Thyroid gland (tissue), 4 donors: ENCODE measurements around the gene IRAK2. TPM values are rescaled to one million over a fixed set of nuclear protein-coding genes. Genes with fewer than 3 reads are reported as not detected.
"Not testable (repeated sequence)": the region's sequence is repeated elsewhere in the genome, so short reads cannot be mapped to it uniquely, and the experiment has no call there.

Source experiments
- DNase-seq, 2 donors: peaks; one replicate each; pipeline ENCODE4 v3.0.0-alpha.2; 2019
- H3K27ac ChIP-seq, 3 donors: fragments of 200-600 bp; sonication (generic); 1 replicate in 2 of 3; 2 replicates in 1 of 3; pipeline ENCODE4 v1.5.1; 2016 to 2019; ENCODE audit warnings: mild to moderate bottlenecking in 1 of 3, moderate library complexity in 1 of 3
- H3K27me3 ChIP-seq: fragments of 200-600 bp; sonication (generic); one replicate; pipeline ENCODE4 v1.5.1; 2019
- H3K36me3 ChIP-seq, 2 donors: fragments of 200-600 bp; sonication (generic); one replicate each; pipeline ENCODE4 v1.5.1; 2016 to 2019
- H3K4me1 ChIP-seq, 2 donors: fragments of 200-600 bp; sonication (generic); one replicate each; pipeline ENCODE4 v1.5.1; 2017 to 2019
- H3K4me3 ChIP-seq, 3 donors: fragments of 200-600 bp; sonication (generic); replicated peaks in 1 of 3; 1 replicate in 2 of 3; 2 replicates in 1 of 3; pipeline ENCODE4 v1.5.1; 2016; ENCODE audit warnings: mild to moderate bottlenecking in 1 of 3
- H3K9me3 ChIP-seq: fragments of 200-600 bp; sonication (generic); one replicate; pipeline ENCODE4 v1.5.1; 2017
- POLR2A ChIP-seq, 2 donors: fragments of 450-650 bp; IDR thresholded peaks; one replicate each; pipeline ENCODE4 v1.6.1; 2017; ENCODE audit warnings: antibody characterized with exemption in 2 of 2, mild to moderate bottlenecking in 2 of 2, moderate library complexity in 1 of 2
- WGBS, 2 donors: methylation state at CpG; one replicate each; pipeline ENCODE4 v1.1.5; 2017; 5-methylcytosine and 5-hydroxymethylcytosine counted together
- intact Hi-C: fragments of 100-400 bp; cut with DNase I; formaldehyde crosslinking; loops from one replicate; pipeline ENCODE4 v1.15.1; 2023
- total RNA-seq, 4 donors: library from RNA; depleted of rRNA; stranded (reverse); fragments of >200 nt; gene quantifications; one replicate each; pipeline ENCODE4 v1.2.3, GENCODE V29; 2016
- TF ChIP-seq, protein P1 (sequence below), 6 experiments: fragments of 200-600 bp in 3 of 6; fragments of 450-650 bp in 3 of 6; sonication (generic) in 3 of 6; IDR thresholded peaks; one replicate each; pipeline ENCODE4 v1.5.1; 2016 to 2019; ENCODE audit warnings: antibody characterized with exemption in 6 of 6, mild to moderate bottlenecking in 2 of 6, inconsistent platforms in 1 of 6, moderate library complexity in 1 of 6

Gene IRAK2
- total RNA-seq, 4 donors from 2014 or later, result 5.0 to 9.1 (median 7.4) TPM

DNA sequence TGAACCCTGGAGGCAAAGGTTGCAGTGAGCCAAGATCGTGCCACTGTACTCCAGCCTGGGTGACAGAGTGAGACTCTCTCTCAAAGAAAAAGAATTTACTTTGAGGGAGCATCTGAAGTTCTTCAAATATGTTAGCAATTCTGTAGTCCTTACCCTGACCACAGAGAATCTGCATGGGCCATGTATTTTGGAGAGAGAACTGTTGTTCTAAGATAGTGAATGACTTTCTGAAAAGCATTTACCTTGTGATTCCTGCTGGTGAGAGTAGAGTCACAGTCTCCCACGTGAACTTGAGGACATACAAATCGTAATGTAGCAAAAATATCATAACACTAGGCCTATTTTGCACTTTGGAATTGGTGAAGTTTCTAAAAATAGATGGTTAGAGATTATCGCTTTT lies 45.3 kb upstream of the IRAK2 start:
- DNase-seq, result no peak
- TF ChIP-seq, protein P1, sequence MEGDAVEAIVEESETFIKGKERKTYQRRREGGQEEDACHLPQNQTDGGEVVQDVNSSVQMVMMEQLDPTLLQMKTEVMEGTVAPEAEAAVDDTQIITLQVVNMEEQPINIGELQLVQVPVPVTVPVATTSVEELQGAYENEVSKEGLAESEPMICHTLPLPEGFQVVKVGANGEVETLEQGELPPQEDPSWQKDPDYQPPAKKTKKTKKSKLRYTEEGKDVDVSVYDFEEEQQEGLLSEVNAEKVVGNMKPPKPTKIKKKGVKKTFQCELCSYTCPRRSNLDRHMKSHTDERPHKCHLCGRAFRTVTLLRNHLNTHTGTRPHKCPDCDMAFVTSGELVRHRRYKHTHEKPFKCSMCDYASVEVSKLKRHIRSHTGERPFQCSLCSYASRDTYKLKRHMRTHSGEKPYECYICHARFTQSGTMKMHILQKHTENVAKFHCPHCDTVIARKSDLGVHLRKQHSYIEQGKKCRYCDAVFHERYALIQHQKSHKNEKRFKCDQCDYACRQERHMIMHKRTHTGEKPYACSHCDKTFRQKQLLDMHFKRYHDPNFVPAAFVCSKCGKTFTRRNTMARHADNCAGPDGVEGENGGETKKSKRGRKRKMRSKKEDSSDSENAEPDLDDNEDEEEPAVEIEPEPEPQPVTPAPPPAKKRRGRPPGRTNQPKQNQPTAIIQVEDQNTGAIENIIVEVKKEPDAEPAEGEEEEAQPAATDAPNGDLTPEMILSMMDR (IDR thresholded peaks at IDR 0.05), result no peak
- no peak for TF ChIP-seq POLR2A (IDR thresholded peaks at IDR 0.05)
- intact Hi-C loops, result loop anchor here (10.0 kb wide), 2 partner anchors 95 to 105 kb away; partner anchors contain the start of gene FANCD2
- Histone ChIP-seq H3K9me3 (no peaks in the 10 kb centered on the region), H3K27ac (no peak overlapping the region), H3K4me1 (peaks cover 9 to 11% of the 10 kb centered on the region in 2 donors), H3K4me3 (no peak overlapping the region), H3K27me3 (no peaks in the 10 kb centered on the region), H3K36me3 (no peaks in the 10 kb centered on the region)
- 77 to 88% methylated on average over 4 of the region's 4 CpGs for WGBS, 2 donors

DNA sequence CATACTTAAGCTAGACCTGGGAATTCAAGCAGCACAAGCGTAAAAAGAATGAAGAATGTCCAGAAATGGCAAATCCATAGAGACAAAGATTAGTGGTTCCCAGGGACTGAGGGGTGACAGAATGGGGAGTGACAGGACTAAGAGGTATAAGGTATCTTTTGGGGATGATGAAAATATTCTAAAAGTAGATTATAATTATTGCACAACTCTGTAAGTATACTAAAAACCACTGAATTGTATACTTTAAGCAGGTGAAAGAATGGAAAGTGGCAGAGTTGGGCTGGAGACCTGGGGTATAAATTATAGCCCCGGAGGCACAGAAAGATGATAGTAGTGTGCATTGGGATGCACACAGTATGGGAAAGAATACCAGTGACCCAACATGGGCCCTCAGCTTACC lies 43.7 kb upstream of the IRAK2 start:
- 94 to 100% methylated on average over 2 of the region's 2 CpGs for WGBS, 2 donors
- H3K4me1 ChIP-seq, result peaks cover 9 to 18% of the 10 kb centered on the region in 2 donors
- H3K27me3 ChIP-seq, result no peaks in the 10 kb centered on the region
- DNase-seq, result no peak
- TF ChIP-seq, protein P1 (IDR thresholded peaks at IDR 0.05), result no peak
- TF ChIP-seq POLR2A (IDR thresholded peaks at IDR 0.05), result no peak
- H3K4me3 ChIP-seq, result no peak overlapping the region
- intact Hi-C loops, result no loop called here
- no peak overlapping the region for H3K27ac ChIP-seq
- no peaks in the 10 kb centered on the region for H3K9me3 ChIP-seq
- H3K36me3 ChIP-seq, result peaks cover 0 to 6% of the 10 kb centered on the region in 2 donors

DNA sequence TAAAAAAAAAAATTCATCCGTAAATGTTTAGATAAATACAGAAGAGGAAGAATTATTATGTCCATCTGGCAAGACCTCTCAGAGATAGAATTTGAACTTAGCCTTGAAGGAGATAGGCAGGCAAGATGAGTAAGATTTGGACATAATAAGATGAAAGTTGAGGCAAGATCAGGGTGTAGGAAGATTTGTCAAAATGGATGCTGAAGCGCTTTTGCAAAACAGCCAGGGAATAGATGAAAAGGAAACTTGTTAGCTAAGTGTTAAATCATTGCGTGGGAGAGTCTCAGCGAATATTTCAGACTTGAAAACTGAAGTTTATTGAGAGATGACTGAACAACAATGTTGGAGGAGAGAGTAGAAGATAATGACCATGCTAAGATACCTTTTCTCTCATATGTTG lies 42.0 kb upstream of the IRAK2 start:
- H3K27ac ChIP-seq, result no peak overlapping the region
- no peak overlapping the region for H3K4me3 ChIP-seq
- intact Hi-C loops, result no loop called here
- H3K36me3 ChIP-seq, result peaks cover 10 to 19% of the 10 kb centered on the region in 2 donors
- DNase-seq, result no peak
- H3K27me3 ChIP-seq, result no peaks in the 10 kb centered on the region
- H3K9me3 ChIP-seq, result no peaks in the 10 kb centered on the region
- H3K4me1 ChIP-seq, result peaks cover 0 to 14% of the 10 kb centered on the region in 2 donors
- TF ChIP-seq POLR2A (IDR thresholded peaks at IDR 0.05), result no peak
- WGBS, 2 donors, result 91 to 94% methylated on average over 4 of the region's 4 CpGs

DNA sequence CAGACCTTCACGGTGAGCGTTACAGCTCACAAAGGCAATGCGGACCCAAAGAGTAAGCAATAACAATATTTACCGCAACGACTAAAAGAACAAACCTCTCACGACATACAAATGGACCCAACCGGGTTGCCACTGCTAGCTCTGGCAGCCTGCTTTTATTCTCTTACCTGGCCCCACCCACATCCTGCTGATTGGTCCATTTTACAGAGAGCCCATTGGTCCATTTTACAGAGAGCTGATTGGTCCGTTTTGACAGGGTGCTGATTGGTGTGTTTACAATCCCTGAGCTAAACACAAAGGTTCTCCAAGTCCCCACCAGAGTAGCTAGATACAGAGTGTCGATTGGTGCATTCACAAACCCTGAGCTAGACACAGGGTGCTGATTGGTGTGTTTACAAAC lies 28.8 kb upstream of the IRAK2 start:
- WGBS, 2 donors, result 93 to 95% methylated on average over 9 of the region's 9 CpGs
- H3K4me1 ChIP-seq, intact Hi-C loops, H3K27me3 ChIP-seq, H3K4me3 ChIP-seq, H3K27ac ChIP-seq, H3K9me3 ChIP-seq, DNase-seq, H3K36me3 ChIP-seq: not testable (repeated sequence)

DNA sequence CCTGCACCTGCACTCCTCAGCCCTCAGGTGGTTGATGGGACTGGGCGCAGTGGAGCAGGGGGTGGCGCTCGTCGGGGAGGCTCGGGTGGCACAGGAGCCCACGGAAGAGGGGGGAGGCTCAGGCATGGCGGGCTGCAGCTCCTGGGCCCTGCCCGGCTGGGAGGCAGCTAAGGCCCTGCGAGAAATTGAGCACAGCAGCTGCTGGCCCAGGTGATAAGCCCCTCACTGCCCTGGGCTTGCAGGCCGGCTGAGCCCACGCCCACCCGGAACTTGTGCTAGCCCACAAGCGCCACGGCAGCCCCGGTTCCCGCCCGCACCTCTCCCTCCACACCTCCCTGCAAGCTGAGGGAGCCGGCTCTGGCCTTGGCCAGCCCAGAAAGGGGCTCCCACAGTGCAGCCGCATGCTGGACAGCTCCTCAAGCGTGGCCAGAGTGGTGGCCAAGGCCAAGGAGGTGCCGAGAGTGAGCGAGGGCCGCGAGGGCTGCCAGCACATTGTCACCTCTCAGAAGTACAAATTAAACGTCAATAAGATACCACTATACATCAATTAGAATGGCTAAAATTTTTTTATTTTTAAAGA lies 28.2 kb upstream of the IRAK2 start:
- Histone ChIP-seq H3K27ac (no peak overlapping the region), H3K36me3 (no peaks in the 10 kb centered on the region), H3K4me1 (no peaks in the 10 kb centered on the region), H3K9me3 (no peaks in the 10 kb centered on the region), H3K27me3 (no peaks in the 10 kb centered on the region), H3K4me3 (no peak overlapping the region)
- intact Hi-C loops, result no loop called here
- no peak for DNase-seq
- WGBS, 2 donors, result 91 to 93% methylated on average over 15 to 17 of the region's 25 CpGs
- TF ChIP-seq POLR2A (IDR thresholded peaks at IDR 0.05), result no peak
- TF ChIP-seq, protein P1 (IDR thresholded peaks at IDR 0.05), result no peak

DNA sequence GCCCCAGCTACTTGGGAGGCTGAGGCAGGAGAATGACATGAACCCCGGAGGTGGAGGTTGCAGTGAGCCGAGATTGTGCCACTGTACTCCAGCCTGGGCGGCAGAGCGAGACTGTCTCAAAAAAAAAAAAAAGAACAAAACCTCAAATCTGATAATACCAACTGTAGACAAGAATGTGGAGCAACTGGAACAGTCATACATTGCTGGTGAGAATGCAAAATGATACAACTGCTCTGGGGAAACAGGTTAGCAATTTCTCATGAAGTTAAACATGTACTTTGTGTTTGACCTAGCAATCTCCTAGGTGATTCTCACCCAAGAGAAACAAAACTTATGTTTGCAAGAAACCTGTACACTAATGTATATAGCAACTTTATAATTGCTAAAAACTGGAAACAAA lies 27.5 kb upstream of the IRAK2 start:
- DNase-seq, result no peak
- H3K4me3 ChIP-seq, result no peak overlapping the region
- no peaks in the 10 kb centered on the region for H3K9me3 ChIP-seq
- TF ChIP-seq, protein P1 (IDR thresholded peaks at IDR 0.05), result no peak
- no peak for TF ChIP-seq POLR2A (IDR thresholded peaks at IDR 0.05)
- H3K27me3 ChIP-seq, result no peaks in the 10 kb centered on the region
- intact Hi-C loops, result no loop called here
- 90 to 97% methylated on average over 4 of the region's 4 CpGs for WGBS, 2 donors
- H3K4me1 ChIP-seq, result no peaks in the 10 kb centered on the region
- H3K27ac ChIP-seq, result no peak overlapping the region
- H3K36me3 ChIP-seq, result no peaks in the 10 kb centered on the region
